Ammon's horn (tissue), 1 donor: ENCODE data around the gene SUSD1.

Experiments
- DNase-seq: peaks from one replicate; pipeline ENCODE4 v3.0.0-alpha.2; 2016; ENCODE audit warnings: low spot score

SUSD1 gene

DNA sequence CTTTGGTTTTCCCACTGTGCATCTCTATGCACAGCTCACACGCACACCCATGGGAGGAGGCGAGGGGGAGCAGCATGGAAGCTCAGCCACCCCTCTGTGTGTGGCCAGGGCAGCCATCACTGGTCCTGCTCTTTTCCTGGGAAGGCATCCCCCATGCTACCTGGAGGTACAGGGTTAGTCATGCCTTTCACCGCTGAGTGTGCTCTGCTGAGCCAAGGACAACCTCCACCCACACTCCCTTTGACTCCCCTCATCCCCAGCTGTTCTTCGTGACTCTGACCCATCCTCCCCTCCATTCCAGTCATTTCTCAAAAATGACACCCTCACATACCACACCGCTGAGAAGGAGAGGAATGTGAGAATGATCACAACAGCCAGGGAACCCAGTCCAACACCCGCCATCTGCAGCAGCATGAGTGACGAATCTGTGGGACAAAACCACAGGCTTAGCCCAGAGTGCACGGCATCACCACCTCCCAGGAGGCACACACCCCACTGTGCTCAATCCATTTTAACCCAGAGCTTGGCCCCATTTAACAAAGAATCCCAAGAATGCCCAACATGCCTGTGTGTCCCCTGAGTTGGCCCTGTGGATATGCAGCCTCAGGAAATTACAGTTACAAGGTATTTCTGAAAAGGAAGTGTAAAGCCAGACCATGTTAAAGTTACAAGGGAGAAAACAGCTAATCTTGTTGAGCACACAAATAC lies 133.4 kb downstream of the SUSD1 start:
- DNase-seq, result no peak

DNA sequence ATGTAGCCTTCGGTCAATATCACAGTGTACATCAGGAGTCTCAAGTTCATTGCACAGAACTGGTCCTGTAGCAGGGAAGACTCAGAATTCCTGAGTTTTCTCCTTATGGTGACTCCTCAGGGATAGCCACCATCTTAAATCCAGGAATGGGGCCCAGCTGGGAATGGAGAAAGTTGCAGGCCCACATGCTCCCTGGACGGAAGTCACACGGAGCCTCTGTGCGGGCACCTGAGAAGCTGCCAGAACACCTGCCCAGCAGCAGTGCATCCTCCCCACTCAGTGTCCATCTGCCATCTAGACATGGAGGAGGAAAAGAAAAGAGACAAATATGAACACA lies 133.9 kb downstream of the SUSD1 start:
- no peak for DNase-seq

DNA sequence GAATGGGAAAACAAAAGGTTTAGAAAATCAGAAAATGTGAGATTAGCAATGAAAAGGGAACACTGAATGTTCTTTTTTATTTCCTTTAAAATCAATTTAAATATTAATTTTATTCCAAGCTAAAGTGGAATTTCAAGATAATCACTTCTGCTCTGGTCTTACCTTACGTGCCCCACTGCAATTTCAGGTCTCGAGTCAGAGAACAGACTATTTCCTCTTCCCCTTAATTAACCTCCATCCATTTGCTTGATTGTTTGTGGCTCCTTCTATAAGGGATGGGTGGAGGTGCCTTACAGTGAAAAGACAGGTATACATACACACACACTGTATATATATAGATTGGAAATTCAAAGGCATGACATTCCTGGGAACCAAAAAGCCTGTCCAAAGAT lies 137.1 kb downstream of the SUSD1 start:
- no peak for DNase-seq

DNA sequence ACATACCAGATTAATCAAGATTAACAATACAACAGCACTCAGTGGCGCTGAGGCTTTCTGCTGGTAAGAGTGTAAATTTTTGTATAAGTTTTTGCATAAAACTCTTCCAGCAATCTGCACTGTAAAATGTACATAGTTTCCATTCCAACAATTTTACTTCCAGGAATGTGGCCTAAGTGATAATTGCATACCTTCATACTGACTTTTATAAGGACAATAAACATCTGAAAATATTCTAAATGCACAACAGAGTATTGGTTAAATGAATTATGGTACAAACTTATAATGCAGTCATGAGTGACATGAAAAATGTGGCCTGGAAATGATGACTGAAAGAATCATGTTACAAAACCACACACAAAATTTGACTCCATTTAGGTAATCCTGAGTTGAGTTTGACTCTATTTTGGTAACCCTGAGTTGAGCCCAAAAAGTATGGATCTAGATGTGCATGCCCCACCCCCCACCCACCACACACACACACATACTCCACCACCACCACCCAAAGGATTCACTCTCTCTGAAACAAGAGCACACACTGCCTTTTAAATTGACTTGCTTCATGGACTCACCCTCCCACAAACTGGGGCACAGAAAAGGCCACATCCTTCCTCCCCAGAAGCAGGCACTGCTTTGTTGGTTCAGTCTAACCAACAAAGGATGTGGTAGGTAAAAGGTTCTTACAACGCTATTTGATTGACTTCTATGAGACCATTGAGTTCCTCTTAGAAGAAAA lies 137.6 kb downstream of the SUSD1 start:
- no peak for DNase-seq

DNA sequence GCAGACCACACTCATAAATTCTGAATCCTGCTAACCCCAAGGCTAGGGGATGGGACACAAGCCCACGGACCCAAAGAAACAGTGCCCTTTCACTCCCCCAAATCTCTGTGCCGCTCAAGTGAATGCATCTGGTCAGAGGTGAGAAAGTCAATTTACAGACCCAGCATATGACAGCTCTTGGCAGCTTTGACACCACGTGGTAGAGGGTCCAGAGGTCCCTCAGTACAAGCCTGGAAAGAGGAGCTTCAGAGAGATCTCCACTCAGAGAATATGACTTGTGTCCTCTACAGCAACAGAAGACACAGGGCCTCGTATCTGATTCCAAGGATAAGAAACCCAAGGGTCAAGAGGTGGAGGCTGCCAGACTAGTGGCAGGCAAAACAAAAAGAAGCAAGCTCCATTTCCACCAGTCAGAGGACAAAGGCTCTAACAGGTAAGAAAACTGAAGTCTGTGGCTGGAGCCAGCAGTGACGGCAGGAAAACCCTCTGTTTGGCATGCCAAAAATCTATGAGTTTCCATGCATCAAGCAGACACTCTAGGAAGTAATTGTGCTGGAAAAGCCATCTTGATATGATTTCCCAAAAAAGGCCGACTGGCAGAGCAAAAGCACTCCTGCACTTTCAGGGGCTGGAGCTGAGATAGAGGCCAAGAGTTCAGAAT lies 139.8 kb downstream of the SUSD1 start:
- DNase-seq, result no peak

DNA sequence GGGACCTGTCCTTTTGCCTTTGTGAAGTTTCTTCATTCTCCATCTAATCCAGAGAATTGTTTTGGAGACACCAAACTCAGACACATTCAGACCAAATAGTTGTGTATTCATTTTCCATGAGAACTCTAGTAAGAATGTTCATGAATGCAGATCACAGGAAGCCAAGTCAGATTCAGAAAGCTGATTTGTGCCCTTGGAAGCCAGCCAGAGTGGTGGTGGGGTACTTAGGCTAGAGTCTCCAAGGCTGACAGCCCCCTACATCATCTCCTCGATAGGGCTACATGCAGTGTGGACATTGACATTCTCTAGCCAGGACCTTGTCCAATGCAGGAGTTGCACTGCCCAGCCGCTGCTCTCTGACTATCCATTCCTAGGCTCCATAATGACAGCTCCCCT lies 140.9 kb downstream of the SUSD1 start:
- DNase-seq, result no peak

DNA sequence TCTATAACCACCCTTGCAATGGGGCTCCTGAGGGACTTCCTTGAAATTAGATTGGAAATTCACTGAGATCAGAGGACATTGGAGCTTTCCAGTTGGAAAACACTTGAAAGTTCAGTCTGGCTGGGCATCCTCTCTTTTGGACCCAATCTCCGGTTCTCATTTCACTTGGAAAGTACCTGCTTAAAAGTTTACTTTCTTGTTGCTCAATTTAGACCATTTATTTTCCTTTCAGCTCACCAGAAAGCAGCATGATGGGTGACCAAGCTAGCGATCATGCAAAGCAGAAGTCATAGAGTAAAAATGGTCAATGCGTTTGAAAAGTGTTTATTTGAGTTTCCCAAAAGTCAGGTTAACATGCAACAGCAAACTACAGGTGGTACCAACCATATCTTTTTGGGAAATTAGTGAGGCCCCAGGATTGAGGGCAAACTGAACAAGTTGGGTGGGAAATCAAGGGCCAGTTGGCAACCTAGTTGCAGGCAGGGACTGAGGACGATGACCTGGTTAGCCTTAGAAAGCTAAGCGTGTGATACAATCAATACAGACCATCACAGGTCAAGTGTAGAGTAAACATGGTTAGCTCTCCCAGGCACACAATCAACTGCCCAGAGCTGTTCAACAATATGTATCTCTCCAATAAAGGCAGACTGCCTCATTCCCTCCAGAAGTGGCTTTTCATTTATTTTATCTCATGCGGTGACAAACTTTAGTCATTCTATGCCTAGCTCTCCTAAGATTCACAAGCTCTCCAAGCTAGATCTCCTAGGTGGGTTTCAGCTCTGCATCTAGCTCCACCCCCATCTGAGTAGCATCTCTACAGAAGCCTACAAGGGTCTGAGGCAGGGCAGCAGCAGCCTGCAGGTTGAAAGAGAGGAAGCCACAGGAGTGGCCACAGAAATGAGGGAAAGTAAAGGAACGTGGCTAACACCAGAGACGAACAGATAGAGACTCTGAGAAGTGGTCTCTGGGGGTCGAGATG lies 141.6 kb downstream of the SUSD1 start:
- DNase-seq, result no peak

DNA sequence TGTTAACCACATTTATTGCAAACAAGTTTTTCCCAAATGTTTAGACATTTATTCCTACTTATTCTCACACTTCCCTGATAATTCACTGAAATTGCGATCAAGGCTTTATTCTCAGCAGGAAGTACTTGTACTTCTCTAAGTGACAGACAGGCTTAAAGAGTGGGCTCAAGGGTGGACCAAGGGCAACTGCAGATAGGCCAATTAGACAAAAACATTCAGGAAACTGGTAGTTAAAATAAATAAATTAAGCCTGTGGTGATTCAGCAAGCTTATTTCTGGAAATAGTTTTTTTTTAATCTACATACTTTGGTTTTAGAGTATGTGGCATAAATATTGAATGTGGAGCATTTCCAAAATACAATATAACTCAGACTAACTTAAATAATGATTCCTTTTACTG lies 142.4 kb downstream of the SUSD1 start:
- no peak for DNase-seq

DNA sequence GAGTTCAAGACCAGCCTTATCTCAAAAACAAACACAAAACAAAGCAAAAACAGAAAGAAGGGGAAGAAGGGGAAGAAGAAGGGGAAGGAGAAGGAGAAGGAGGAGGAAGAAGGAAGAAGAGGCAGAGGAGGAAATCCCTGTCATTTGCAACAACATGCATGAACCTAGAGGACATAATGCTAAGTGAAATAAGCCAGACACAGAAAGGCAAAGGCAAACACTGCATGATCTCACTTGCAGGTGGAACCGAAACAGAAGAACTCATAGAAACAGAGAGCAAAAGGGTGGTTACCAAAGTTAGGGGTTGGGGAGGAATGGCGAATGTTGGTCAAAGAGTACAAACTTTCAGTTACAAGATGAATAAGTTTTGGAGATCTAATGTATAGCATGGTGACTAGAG lies 143.1 kb downstream of the SUSD1 start:
- DNase-seq, result no peak

DNA sequence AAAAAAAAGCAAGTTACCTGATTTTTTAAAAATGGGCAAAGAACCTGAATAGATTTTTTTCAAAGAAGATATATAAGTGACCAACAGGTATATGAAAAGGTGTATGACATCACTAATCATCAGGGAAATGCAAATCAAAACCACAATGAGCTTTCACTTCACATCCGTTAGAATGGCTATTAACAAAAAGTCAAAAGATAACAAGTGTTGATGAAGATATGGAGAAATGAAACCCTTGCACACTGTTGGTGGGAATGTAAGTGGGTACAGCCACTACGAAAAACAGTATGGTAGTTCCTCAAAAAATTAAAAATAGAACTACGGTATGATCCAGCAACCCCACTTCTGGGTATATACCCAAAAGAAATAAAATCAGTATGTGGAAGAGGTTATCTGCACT lies 143.7 kb downstream of the SUSD1 start:
- no peak for DNase-seq

DNA sequence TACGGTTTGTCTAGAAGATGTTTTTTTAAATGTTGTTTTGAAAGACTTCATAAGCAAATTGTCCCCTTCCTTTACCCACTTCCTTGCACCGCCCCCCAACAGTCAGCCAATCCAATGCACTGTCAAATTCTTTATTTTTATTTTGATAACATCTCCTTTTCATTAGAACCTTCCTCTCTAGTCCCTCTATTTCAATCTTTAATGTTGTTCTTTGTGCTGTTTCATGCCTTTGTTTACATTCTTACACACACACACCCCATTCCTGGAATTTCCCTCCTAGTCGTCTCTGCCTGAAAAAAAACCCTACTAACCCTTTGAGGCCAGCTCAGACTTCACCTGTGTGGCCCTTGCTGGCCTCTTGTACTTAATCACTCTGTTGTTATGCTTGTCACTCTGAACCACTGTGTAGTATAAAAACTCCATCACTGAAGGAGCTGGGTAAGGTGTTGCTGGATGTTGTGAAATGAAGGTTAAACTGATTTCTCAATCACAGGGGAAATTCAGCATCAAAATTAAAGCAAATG lies 145.1 kb downstream of the SUSD1 start:
- DNase-seq, result no peak

DNA sequence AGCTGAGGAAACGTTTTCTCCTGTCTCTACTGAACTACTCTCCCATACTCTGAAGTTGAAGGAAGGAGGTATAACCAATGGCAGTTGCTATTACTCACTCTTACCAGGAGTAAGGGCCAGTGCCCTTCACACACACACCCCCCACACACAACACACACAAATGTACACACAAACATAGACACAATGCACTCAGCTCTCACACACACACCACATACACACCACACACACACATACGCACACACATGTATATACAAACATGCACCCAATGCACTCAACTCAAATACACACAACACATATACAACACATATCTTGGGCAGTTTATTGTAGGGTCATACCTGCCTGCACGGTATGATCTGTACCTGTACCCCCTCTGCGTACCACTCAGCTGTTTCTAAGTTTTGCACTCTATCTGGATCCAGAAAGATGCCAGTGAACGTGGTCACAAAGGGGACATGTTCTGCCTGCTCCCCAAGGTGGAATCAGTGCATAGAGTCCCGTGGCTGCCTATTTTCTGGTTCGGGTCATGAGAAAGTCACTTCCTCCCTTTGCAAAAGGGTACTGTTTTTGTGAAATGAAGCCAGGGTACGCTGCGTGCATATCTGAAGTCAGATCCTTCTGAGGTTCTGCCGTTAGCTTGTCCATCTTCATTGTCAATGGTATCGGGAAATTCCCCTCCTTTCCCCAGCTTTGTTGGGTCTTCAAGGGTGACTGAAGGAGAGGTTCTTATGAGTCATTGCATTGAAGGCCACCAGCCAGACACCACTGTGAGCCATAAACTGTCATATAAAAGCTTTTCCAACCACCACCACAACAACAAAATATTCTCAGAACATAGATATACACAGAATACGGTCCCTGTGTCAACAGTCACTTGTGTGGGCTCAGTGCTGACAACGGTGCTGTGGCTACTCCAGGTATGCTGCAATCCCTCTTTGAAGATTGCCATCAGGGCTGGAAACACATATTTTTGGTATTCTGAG lies 146.6 kb downstream of the SUSD1 start:
- DNase-seq, result no peak

DNA sequence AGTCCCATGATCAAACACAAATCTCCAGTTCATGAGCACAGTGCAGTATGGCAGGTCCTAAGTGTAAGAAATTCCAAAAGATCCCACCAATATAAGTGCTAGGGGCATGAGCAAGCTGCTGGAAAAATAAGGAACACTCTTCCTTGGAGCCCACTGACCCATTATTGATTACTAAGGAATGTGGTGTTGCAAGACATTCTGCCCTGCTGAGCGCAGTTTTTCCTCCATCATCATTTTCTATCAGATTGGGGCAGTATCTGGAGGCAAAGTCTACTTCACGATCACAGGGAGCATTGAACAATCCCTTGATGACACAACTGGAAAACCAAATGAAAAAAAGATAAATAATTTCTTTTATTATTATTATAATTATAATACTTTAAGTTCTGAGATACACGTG lies 149.2 kb downstream of the SUSD1 start:
- DNase-seq, result no peak

DNA sequence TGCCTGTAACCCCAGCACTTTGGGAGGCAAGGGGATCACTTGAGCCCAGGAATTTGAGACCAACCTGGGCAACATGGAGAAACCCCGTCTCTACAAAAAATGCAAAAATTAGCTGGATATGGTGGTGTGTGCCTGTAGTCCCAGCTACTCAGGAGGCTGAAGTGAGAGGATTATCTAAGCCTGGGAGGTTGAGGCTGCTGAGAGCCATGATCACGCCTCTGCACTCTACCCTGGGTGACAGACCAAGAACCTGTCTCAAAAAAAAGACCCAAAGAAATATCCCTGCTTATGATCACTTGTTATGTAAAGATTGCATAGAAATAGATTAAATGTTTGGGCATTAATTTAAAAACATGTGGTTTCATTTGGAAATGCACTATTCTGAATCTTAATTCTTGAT lies 153.4 kb downstream of the SUSD1 start:
- DNase-seq, result no peak

DNA sequence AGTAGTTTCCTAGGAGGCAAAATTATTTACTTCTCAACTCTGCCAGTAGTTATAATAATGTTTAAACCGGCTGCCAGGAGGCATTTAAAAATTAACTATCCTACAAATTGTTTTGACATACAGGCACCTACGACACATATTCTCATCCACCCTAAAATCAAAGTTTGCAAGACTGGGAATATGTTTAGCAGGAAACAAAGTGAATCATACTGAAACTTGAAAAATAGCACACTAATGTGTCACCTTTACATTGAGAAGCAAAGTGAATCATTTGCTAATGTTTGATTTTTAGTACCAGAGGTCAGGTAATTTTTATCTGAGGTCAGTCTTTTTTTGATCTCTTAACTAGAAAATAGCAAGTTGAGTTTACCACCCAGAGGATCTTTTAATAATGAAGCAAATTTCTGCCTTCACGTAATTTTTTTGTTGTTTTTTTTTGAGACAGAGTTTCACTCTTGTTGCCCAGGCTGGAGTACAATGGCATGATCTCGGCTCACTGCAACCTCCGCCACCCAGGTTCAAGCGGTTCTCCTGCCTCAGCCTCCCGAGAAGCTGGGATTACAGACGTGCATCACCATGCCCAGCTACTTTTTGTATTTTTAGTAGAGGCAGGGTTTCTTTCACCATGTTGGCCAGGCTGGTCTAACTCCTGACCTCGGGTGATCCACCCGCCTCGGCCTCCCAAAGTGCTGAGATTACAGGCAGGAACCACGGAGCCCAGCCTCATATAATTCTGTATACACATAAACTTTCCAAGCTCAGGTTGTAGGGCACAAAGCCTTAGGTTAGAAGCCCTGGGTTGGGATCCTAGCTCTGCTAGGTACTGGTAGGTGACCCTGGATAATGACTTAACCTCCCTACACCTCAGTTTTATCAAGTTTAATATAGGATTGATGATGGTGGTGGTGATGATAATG lies 154.2 kb downstream of the SUSD1 start:
- no peak for DNase-seq

DNA sequence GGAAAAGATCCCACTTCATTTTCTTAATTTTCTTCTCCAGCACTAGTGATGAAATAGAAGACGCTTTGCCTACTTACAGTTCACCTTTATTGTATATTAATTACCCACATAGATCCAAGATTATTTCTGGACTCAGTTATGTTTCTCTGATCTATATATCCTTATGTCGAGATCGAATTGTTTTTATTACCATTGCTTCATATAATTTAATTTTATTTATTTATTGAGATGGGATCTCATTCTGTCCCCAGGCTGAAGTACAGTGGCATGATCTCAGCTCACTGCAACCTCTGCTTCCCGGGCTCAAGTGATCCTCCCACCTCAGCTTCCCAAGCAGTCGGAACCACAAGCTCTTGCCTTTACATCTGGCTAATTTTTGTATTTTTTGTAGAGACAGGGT lies 157.2 kb downstream of the SUSD1 start:
- no peak for DNase-seq

DNA sequence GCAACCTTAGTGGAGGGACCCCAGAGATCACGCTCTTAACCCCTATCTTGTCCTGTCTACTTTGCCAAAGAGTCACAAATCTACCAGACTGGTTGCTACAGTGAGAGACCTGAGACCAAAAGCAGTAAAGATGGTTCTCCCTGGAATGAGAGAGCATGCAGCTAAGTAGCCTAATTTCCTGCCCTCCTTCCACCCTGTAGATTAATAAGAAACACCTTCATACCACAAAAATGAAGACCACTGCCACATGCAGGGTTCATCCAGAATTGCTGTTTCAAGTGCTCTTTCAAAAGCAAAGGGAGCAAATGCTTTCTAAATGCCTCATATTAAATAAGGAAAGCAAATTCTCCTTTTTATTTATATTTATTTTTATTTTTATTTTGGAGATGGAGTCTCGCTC lies 159.4 kb downstream of the SUSD1 start:
- no peak for DNase-seq

DNA sequence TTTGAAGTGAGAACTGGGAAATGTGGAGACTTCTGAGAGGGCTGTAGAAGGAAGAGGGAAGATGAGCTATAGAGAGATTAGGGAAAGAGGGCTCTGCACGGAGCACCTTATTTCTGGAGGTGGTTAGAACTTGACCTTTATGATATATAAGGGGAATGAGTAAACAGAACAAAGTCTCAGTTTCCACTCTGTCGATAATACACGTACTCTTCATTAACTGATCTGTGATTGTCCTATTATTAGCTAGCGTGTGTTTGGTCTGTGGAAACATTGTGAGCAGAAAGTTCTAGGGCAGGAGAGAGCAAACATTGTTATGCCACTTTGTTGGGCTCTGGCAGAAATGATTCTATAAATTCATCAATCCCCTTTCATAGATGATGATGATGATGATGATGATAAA lies 159.9 kb downstream of the SUSD1 start:
- no peak for DNase-seq

DNA sequence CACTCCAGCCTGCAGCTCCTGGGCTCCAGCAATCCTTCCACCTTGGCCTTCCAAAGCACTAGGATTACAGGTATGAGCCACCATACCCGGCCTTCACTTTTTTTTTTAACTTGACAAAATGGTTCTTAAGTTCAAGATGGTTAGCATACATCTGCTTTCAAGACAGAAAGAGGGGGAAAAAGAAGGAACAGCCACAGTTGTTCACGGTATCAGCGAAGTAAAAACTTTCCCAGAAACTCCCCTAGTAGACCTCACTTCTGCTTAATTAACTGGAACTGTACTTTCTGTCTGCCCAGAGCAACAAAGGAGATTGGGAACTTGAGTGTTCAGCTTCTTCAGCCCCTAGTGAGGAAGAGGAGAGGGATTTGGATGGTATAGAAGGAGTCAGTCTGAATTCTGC lies 161.8 kb downstream of the SUSD1 start:
- peak; percentile 25 for DNase-seq
